CD14-positive monocyte (primary cell): ENCODE results near the gene S100Z. TPM values are rescaled to one million over a fixed set of nuclear protein-coding genes. Genes with fewer than 3 reads are reported as not detected.

Source experiments
- DNase-seq, 3 donors: peaks; one replicate each; pipeline ENCODE4 v3.0.0-alpha.2; 2011 to 2022
- H2AFZ ChIP-seq: 2 replicates; pipeline ENCODE4 v1.6.0; 2012; ENCODE audit warnings: mild to moderate bottlenecking, low read depth, low read length, inconsistent platforms; ENCODE audit not compliant: insufficient read depth, poor library complexity, severe bottlenecking
- H3K27ac ChIP-seq, 2 donors: 1 replicate in 1 of 2; 2 replicates in 1 of 2; pipeline ENCODE4 v1.5.1; 2012 to 2013; ENCODE audit warnings: low read length in 2 of 2, control low read depth in 1 of 2, inconsistent platforms in 1 of 2, low read depth in 1 of 2, mild to moderate bottlenecking in 1 of 2
- H3K27me3 ChIP-seq, 2 donors: one replicate each; pipeline versions ENCODE4 v1.6.0 to v1.6.1; 2011 to 2013; ENCODE audit warnings: low read length in 2 of 2; ENCODE audit not compliant: control insufficient read depth in 2 of 2, insufficient read depth in 2 of 2
- H3K36me3 ChIP-seq, 2 donors: replicated peaks in 1 of 2; 1 replicate in 1 of 2; 2 replicates in 1 of 2; pipeline versions ENCODE4 v1.5.1 to v1.6.1; 2012 to 2013; ENCODE audit warnings: low read length in 2 of 2, control low read depth in 1 of 2, inconsistent platforms in 1 of 2, mild to moderate bottlenecking in 1 of 2; ENCODE audit not compliant: insufficient read depth in 2 of 2, control insufficient read depth in 1 of 2
- H3K4me1 ChIP-seq, 2 donors: 1 replicate in 1 of 2; 2 replicates in 1 of 2; pipeline versions ENCODE4 v1.5.1 to v1.6.1; 2012 to 2013; ENCODE audit warnings: low read length in 2 of 2, control low read depth in 1 of 2, inconsistent platforms in 1 of 2, mild to moderate bottlenecking in 1 of 2, moderate library complexity in 1 of 2; ENCODE audit not compliant: insufficient read depth in 2 of 2, control insufficient read depth in 1 of 2
- H3K4me2 ChIP-seq: replicated peaks from 2 replicates; pipeline ENCODE3; 2012; ENCODE audit warnings: low read length, moderate library complexity, mild to moderate bottlenecking; ENCODE audit not compliant: poor library complexity, severe bottlenecking; ENCODE audit errors: extremely low read depth
- H3K4me3 ChIP-seq, 3 experiments: fragments of 200-600 bp in 1 of 3; sonication (generic) in 1 of 3; replicated peaks in 1 of 3; 1 replicate in 2 of 3; 2 replicates in 1 of 3; pipeline ENCODE4 v1.5.1; 2011 to 2013; ENCODE audit warnings: low read length in 3 of 3, mild to moderate bottlenecking in 3 of 3, control low read depth in 2 of 3, low read depth in 2 of 3, inconsistent platforms in 1 of 3, moderate library complexity in 1 of 3
- H3K79me2 ChIP-seq: 2 replicates; pipeline ENCODE4 v1.6.0; 2012; ENCODE audit warnings: mild to moderate bottlenecking, control low read depth, inconsistent platforms, low read length, moderate library complexity; ENCODE audit not compliant: insufficient read depth
- H3K9ac ChIP-seq: 2 replicates; pipeline ENCODE4 v1.6.0; 2017; ENCODE audit warnings: low read length, mild to moderate bottlenecking; ENCODE audit not compliant: insufficient read depth, poor library complexity, severe bottlenecking
- H3K9me3 ChIP-seq, 2 donors: replicated peaks in 1 of 2; 1 replicate in 1 of 2; 2 replicates in 1 of 2; pipeline versions ENCODE4 v1.5.1 to v1.6.1; 2012 to 2013; ENCODE audit warnings: low read length in 2 of 2, control low read depth in 1 of 2; ENCODE audit not compliant: control insufficient read depth in 1 of 2, insufficient read depth in 1 of 2
- H4K20me1 ChIP-seq: 2 replicates; pipeline ENCODE4 v1.6.0; 2012; ENCODE audit warnings: mild to moderate bottlenecking, low read length, control low read depth, moderate library complexity; ENCODE audit not compliant: insufficient read depth
- H3K27ac Mint-ChIP-seq, 7 donors: one replicate each; pipeline ENCODE4 v1.8.0; 2020; ENCODE audit warnings: mild to moderate bottlenecking in 7 of 7, mixed read lengths in 7 of 7, moderate library complexity in 6 of 7, inconsistent platforms in 2 of 7
- H3K27me3 Mint-ChIP-seq, 3 donors: one replicate each; pipeline ENCODE4 v1.8.0; 2021 to 2022; ENCODE audit warnings: low read depth in 3 of 3, mild to moderate bottlenecking in 3 of 3, mixed read lengths in 3 of 3, moderate library complexity in 3 of 3, inconsistent platforms in 1 of 3
- H3K36me3 Mint-ChIP-seq, 2 donors: one replicate each; pipeline ENCODE4 v1.8.0; 2020; ENCODE audit warnings: mixed read lengths in 2 of 2, inconsistent platforms in 1 of 2, mild to moderate bottlenecking in 1 of 2
- H3K4me1 Mint-ChIP-seq: one replicate; pipeline ENCODE4 v1.8.0; 2020; ENCODE audit warnings: mild to moderate bottlenecking, mixed read lengths
- H3K4me3 Mint-ChIP-seq, 2 donors: one replicate each; pipeline ENCODE4 v1.8.0; 2020; ENCODE audit warnings: mild to moderate bottlenecking in 2 of 2, mixed read lengths in 2 of 2, moderate library complexity in 1 of 2
- H3K9me3 Mint-ChIP-seq, 7 donors: one replicate each; pipeline ENCODE4 v1.8.0; 2020 to 2022; ENCODE audit warnings: mixed read lengths in 7 of 7, mild to moderate bottlenecking in 6 of 7, moderate library complexity in 6 of 7, inconsistent platforms in 2 of 7
- CTCF ChIP-seq: fragments of 200-600 bp; IDR thresholded peaks from one replicate; pipeline ENCODE4 v1.8.0; 2022; ENCODE audit warnings: antibody characterized with exemption, mild to moderate bottlenecking
- WGBS: methylation state at CpG from one replicate; pipeline ENCODE4 v1.1.5; 2013; ENCODE audit warnings: missing lambda C conversion rate; ENCODE audit not compliant: insufficient coverage; 5-methylcytosine and 5-hydroxymethylcytosine counted together
- intact Hi-C, 2 donors: fragments of 100-400 bp; cut with micrococcal nuclease; formaldehyde crosslinking; loops; one replicate each; pipeline versions ENCODE4 v1.15.0 to v1.15.1; 2023
- polyA plus RNA-seq, 3 donors: library from polyadenylated mRNA; depleted of rRNA in 1 of 3; unstranded in 2 of 3; stranded (reverse) in 1 of 3; fragments of 300-500 nt in 2 of 3; fragments of >200 nt in 1 of 3; fragmentation: Illumina TruSeq in 2 of 3; gene quantifications; 1 replicate in 2 of 3; 2 replicates in 1 of 3; pipeline ENCODE4 v1.2.3, GENCODE V29; 2012 to 2021

The S100Z gene
- polyA plus RNA-seq, 3 donors, result 13.4 to 39.3 (median 21.2) TPM

- no peaks in the 10 kb centered on the region for H3K79me2 ChIP-seq
- Mint-ChIP-seq H3K4me1 (peaks cover 13% of the 10 kb centered on the region), H3K27ac (peak overlapping the region in 2 of 7 donors; percentile 34 to 65), H3K36me3 (no peaks in the 10 kb centered on the region), H3K9me3 (peaks cover 0 to 4% (median 0%) of the 10 kb centered on the region in 7 donors), H3K4me3 (no peak overlapping the region), H3K27me3 (peaks cover 0 to 4% (median 2%) of the 10 kb centered on the region in 3 donors)
- no peak overlapping the region for H3K9ac ChIP-seq
- no peaks in the 10 kb centered on the region for H4K20me1 ChIP-seq
- TF ChIP-seq CTCF, result no peak
- no peaks in the 10 kb centered on the region for H3K36me3 ChIP-seq
- intact Hi-C loops, result no loop called here
- no peak for DNase-seq
- no peak overlapping the region for H3K4me2 ChIP-seq
- no peaks in the 10 kb centered on the region for H3K9me3 ChIP-seq
- H3K4me1 ChIP-seq, result peaks cover 0 to 6% of the 10 kb centered on the region in 2 donors
- H3K4me3 ChIP-seq, result no peak overlapping the region
- WGBS, result 54% methylated on average over 2 of the region's 4 CpGs
- no peak overlapping the region for H3K27ac ChIP-seq
- no peaks in the 10 kb centered on the region for H3K27me3 ChIP-seq
- no peak overlapping the region for H2AFZ ChIP-seq
Measured at GRCh38 chr5:76801159-76801802, 48.5 kb upstream of the S100Z start.

GRCh38 chr5:76801803-76802195, 48.0 kb upstream of the S100Z start:
- H4K20me1 ChIP-seq, result no peaks in the 10 kb centered on the region
- no peaks in the 10 kb centered on the region for H3K9me3 ChIP-seq
- H3K4me1 Mint-ChIP-seq, result peaks cover 15% of the 10 kb centered on the region
- intact Hi-C loops, result no loop called here
- no peak overlapping the region for H3K27ac ChIP-seq
- H3K36me3 Mint-ChIP-seq, result no peaks in the 10 kb centered on the region
- WGBS, result 100% methylated on average over 3 of the region's 3 CpGs
- peaks cover 0 to 4% (median 2%) of the 10 kb centered on the region in 3 donors for H3K27me3 Mint-ChIP-seq
- DNase-seq, result no peak
- no peak overlapping the region for H3K4me2 ChIP-seq
- no peak overlapping the region for H3K27ac Mint-ChIP-seq
- no peak overlapping the region for H3K9ac ChIP-seq
- no peak overlapping the region for H3K4me3 ChIP-seq
- no peak overlapping the region for H2AFZ ChIP-seq
- peaks cover 0 to 6% of the 10 kb centered on the region in 2 donors for H3K4me1 ChIP-seq
- no peaks in the 10 kb centered on the region for H3K36me3 ChIP-seq
- H3K79me2 ChIP-seq, result no peaks in the 10 kb centered on the region
- H3K4me3 Mint-ChIP-seq, result no peak overlapping the region
- peaks cover 0 to 4% (median 0%) of the 10 kb centered on the region in 7 donors for H3K9me3 Mint-ChIP-seq
- no peaks in the 10 kb centered on the region for H3K27me3 ChIP-seq
- TF ChIP-seq CTCF, result no peak
